ENCODE results near the gene PCDHA11.

Gene PCDHA11

DNA sequence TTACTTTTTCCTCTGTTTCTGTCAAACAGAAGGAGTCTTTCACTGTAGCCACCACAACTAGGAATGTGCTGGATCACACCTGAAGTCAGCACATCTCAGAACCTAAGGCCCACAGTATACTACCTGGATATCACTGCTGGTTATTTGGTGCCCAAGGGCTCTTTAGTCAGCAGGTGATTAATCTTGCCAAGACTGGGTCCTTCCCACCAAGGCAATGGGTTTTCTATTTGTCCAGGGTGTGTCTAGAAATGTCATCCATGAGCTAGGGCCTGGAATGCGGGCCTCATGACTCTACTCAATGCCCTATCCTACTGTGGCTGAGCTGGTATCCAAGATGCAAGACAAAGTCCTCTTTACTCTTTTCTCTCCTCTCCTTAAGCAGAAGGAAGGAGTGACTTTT is 47.6 kb downstream of the PCDHA11 start:
- DNase-seq (ENCODE audit: low read depth in 3 of 3) = no peak

Data from stimulated activated CD4-positive, alpha-beta T cell treated with anti-CD3 and anti-CD28 coated beads, TNF-alpha, amount 100 ng/mL, for 48 hours (primary cell).